ENCODE measurements around the gene CIBAR2. TPM values are rescaled to one million over a fixed set of nuclear protein-coding genes. Genes with fewer than 3 reads are reported as not detected.

Gene CIBAR2
- total and polyA plus RNA-seq, 9 of the 15 experiments (the other 6 are each of a cell fraction or from before 2014, with no cell fraction given), result not detected

GRCh38 chr16:85064186-85064585 is 48.1 kb downstream of the CIBAR2 start (continued):
- TF ChIP-seq CTCFL (IDR thresholded peaks at IDR 0.05; ENCODE audit: borderline replicate concordance, insufficient read depth, low read depth, low read length, poor library complexity, severe bottlenecking), result no peak
- no peak for TF ChIP-seq HNRNPK (IDR thresholded peaks at IDR 0.05; ENCODE audit: low read depth, low read length, poor library complexity, severe bottlenecking)
- no peak for TF ChIP-seq ELF1 (tag; IDR thresholded peaks at IDR 0.05)
- TF ChIP-seq SREBF1 (IDR thresholded peaks at IDR 0.05; ENCODE audit: borderline replicate concordance, low read depth, low read length), result no peak
- no peak for TF ChIP-seq ZNF436 (CRISPR knock-in tag; IDR thresholded peaks at IDR 0.05)
- no peak for TF ChIP-seq ETV6 (IDR thresholded peaks at IDR 0.05; ENCODE audit: borderline replicate concordance in 1 of 2, low read depth in 2 of 2, low read length in 1 of 2)
- no peak for TF ChIP-seq ETV6 (CRISPR knock-in tag; IDR thresholded peaks at IDR 0.05; ENCODE audit: borderline replicate concordance)
- TF ChIP-seq, protein P1, sequence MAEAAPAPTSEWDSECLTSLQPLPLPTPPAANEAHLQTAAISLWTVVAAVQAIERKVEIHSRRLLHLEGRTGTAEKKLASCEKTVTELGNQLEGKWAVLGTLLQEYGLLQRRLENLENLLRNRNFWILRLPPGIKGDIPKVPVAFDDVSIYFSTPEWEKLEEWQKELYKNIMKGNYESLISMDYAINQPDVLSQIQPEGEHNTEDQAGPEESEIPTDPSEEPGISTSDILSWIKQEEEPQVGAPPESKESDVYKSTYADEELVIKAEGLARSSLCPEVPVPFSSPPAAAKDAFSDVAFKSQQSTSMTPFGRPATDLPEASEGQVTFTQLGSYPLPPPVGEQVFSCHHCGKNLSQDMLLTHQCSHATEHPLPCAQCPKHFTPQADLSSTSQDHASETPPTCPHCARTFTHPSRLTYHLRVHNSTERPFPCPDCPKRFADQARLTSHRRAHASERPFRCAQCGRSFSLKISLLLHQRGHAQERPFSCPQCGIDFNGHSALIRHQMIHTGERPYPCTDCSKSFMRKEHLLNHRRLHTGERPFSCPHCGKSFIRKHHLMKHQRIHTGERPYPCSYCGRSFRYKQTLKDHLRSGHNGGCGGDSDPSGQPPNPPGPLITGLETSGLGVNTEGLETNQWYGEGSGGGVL (CRISPR knock-in tag; IDR thresholded peaks at IDR 0.05), result no peak
- TF ChIP-seq, protein P2, sequence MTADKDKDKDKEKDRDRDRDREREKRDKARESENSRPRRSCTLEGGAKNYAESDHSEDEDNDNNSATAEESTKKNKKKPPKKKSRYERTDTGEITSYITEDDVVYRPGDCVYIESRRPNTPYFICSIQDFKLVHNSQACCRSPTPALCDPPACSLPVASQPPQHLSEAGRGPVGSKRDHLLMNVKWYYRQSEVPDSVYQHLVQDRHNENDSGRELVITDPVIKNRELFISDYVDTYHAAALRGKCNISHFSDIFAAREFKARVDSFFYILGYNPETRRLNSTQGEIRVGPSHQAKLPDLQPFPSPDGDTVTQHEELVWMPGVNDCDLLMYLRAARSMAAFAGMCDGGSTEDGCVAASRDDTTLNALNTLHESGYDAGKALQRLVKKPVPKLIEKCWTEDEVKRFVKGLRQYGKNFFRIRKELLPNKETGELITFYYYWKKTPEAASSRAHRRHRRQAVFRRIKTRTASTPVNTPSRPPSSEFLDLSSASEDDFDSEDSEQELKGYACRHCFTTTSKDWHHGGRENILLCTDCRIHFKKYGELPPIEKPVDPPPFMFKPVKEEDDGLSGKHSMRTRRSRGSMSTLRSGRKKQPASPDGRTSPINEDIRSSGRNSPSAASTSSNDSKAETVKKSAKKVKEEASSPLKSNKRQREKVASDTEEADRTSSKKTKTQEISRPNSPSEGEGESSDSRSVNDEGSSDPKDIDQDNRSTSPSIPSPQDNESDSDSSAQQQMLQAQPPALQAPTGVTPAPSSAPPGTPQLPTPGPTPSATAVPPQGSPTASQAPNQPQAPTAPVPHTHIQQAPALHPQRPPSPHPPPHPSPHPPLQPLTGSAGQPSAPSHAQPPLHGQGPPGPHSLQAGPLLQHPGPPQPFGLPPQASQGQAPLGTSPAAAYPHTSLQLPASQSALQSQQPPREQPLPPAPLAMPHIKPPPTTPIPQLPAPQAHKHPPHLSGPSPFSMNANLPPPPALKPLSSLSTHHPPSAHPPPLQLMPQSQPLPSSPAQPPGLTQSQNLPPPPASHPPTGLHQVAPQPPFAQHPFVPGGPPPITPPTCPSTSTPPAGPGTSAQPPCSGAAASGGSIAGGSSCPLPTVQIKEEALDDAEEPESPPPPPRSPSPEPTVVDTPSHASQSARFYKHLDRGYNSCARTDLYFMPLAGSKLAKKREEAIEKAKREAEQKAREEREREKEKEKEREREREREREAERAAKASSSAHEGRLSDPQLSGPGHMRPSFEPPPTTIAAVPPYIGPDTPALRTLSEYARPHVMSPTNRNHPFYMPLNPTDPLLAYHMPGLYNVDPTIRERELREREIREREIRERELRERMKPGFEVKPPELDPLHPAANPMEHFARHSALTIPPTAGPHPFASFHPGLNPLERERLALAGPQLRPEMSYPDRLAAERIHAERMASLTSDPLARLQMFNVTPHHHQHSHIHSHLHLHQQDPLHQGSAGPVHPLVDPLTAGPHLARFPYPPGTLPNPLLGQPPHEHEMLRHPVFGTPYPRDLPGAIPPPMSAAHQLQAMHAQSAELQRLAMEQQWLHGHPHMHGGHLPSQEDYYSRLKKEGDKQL (CRISPR knock-in tag; IDR thresholded peaks at IDR 0.05; ENCODE audit: borderline replicate concordance), result no peak

Measured in K562 (cell line).